Measurements from ENCODE around the gene AZU1. TPM values are rescaled to one million over a fixed set of nuclear protein-coding genes. Genes with fewer than 3 reads are reported as not detected.

Gene AZU1
- not detected in 2 replicates for total RNA-seq

GRCh38 chr19:827710-828321, at the start of gene AZU1:
AZU1 (plus strand) TSS chr19:827837; CDS start chr19:827847, 10 bp downstream.

GRCh38 chr19:796692-797527, 30.7 kb upstream of the AZU1 start, which contains the start of gene PTBP1:
PTBP1 (plus strand) TSS chr19:797452; CDS start chr19:797498, 46 bp downstream.

GRCh38 chr19:821825-822503, 5.7 kb upstream of the AZU1 start, which contains the start of gene PLPPR3:
PLPPR3 (minus strand) TSS chr19:821955; CDS start chr19:821559, 396 bp downstream.

GRCh38 chr19:840519-841206, 13.0 kb downstream of the AZU1 start, which contains the start of gene PRTN3:
PRTN3 (plus strand) TSS chr19:840999; CDS start chr19:841009, 10 bp downstream.

GRCh38 chr19:852136-853013, 24.7 kb downstream of the AZU1 start, which contains the start of gene ELANE:
ELANE (plus strand) TSS chr19:852303; CDS start chr19:852329, 26 bp downstream.

GRCh38 chr19:858868-859843, 31.5 kb downstream of the AZU1 start, which contains the start of gene CFD:
CFD (plus strand) TSS chr19:859664; CDS start chr19:859690, 26 bp downstream.

Small RNA genes lying within 50 kb of the gene (small RNA-seq; reads per million reads assigned to genes)
- gene MIR3187, result not detected

Other genes with a start within 250 kb of the AZU1 start
- gene HCN2, start 238.0 kb upstream of the AZU1 start, total RNA-seq, result 0.37 and 0.59 TPM in 2 replicates
- gene POLRMT, start 194.3 kb upstream of the AZU1 start, total RNA-seq, result 27.6 and 34.6 TPM in 2 replicates
- gene FGF22, start 188.0 kb upstream of the AZU1 start, total RNA-seq, result not detected in 2 replicates
- 37.5 and 48.5 TPM in 2 replicates for gene RNF126, start 164.6 kb upstream of the AZU1 start, total RNA-seq
- 29.9 and 33.8 TPM in 2 replicates for gene FSTL3, start 151.4 kb upstream of the AZU1 start, total RNA-seq
- not detected in 2 replicates for gene PRSS57, start 132.4 kb upstream of the AZU1 start, total RNA-seq
- gene PALM, start 118.9 kb upstream of the AZU1 start, total RNA-seq, result 2.5 and 9.9 TPM in 2 replicates
- gene MISP, start 76.7 kb upstream of the AZU1 start, total RNA-seq, result 0.20 TPM in 1 of 2 replicates, not detected in the other
- gene PTBP1, start 30.4 kb upstream of the AZU1 start, total RNA-seq, result 133 and 189 TPM in 2 replicates
- gene PLPPR3, start 5.9 kb upstream of the AZU1 start, total RNA-seq, result not detected in 2 replicates
- gene PRTN3, start 13.2 kb downstream of the AZU1 start, total RNA-seq, result not detected in 2 replicates
- gene ELANE, start 24.5 kb downstream of the AZU1 start, total RNA-seq, result 0.20 and 0.37 TPM in 2 replicates
- gene CFD, start 31.8 kb downstream of the AZU1 start, total RNA-seq, result 8.0 and 144 TPM in 2 replicates
- gene MED16, start 65.3 kb downstream of the AZU1 start, total RNA-seq, result 24.3 and 25.0 TPM in 2 replicates
- not detected in 2 replicates for gene RNU6-9, start 65.6 kb downstream of the AZU1 start, total RNA-seq
- gene R3HDM4, start 85.4 kb downstream of the AZU1 start, total RNA-seq, result 23.1 and 25.7 TPM in 2 replicates
- gene KISS1R, start 89.5 kb downstream of the AZU1 start, total RNA-seq, result not detected in 2 replicates
- gene ARID3A, start 98.2 kb downstream of the AZU1 start, total RNA-seq, result 18.4 and 33.2 TPM in 2 replicates
- gene WDR18, start 156.5 kb downstream of the AZU1 start, total RNA-seq, result 68.0 and 80.9 TPM in 2 replicates
- under 0.01 and 0.20 TPM in 2 replicates for gene GRIN3B, start 172.6 kb downstream of the AZU1 start, total RNA-seq
- 68.3 and 80.5 TPM in 2 replicates for gene TMEM259, start 193.3 kb downstream of the AZU1 start, total RNA-seq
- not detected in 2 replicates for gene RNU6-2, start 193.7 kb downstream of the AZU1 start, total RNA-seq
- 122 and 131 TPM in 2 replicates for gene CNN2, start 198.8 kb downstream of the AZU1 start, total RNA-seq
- 4.0 and 4.3 TPM in 2 replicates for gene ABCA7, start 212.3 kb downstream of the AZU1 start, total RNA-seq
- gene ARHGAP45, start 239.3 kb downstream of the AZU1 start, total RNA-seq, result 0.78 and 1.5 TPM in 2 replicates

Measured in subcutaneous preadipocyte (primary cell).